WI38 (cell line): Measurements from ENCODE around the gene VWA5B2.

Experiments used
- H3K4me3 ChIP-seq: 2 replicates; pipeline ENCODE4 v1.5.1; 2011; ENCODE audit warnings: low read depth, mild to moderate bottlenecking, control low read depth, low read length
- TF ChIP-seq, protein P1 (sequence below): IDR thresholded peaks from 2 replicates; pipeline ENCODE4 v1.5.1; 2012; ENCODE audit warnings: low read depth, mild to moderate bottlenecking, control low read depth, low read length

VWA5B2 gene

GRCh38 chr3:184186184-184186901 lies 43.0 kb upstream of the VWA5B2 start, which contains the start of gene ABCF3:
ABCF3 (plus strand) TSS chr3:184186199; CDS start chr3:184186208, 9 bp downstream.
- TF ChIP-seq, protein P1, sequence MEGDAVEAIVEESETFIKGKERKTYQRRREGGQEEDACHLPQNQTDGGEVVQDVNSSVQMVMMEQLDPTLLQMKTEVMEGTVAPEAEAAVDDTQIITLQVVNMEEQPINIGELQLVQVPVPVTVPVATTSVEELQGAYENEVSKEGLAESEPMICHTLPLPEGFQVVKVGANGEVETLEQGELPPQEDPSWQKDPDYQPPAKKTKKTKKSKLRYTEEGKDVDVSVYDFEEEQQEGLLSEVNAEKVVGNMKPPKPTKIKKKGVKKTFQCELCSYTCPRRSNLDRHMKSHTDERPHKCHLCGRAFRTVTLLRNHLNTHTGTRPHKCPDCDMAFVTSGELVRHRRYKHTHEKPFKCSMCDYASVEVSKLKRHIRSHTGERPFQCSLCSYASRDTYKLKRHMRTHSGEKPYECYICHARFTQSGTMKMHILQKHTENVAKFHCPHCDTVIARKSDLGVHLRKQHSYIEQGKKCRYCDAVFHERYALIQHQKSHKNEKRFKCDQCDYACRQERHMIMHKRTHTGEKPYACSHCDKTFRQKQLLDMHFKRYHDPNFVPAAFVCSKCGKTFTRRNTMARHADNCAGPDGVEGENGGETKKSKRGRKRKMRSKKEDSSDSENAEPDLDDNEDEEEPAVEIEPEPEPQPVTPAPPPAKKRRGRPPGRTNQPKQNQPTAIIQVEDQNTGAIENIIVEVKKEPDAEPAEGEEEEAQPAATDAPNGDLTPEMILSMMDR = no peak
- peak within 1 kb of the TSS; percentile 76 for H3K4me3 ChIP-seq

DNA sequence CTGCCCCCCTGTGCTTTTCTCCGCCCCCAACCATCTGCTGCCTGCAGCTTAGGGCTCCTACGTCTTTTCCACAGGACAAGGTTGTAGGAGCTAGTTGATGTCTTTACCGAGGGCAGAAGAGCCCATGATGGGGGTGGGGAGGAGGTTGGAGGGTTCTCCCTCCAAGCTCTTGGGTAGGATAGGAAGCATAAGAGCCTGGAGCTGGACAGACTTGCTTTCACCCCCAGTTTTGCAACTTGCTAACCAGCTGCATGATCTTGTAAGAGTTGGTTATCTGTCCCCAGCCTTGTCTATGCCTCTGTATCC lies 42.5 kb upstream of the VWA5B2 start:
- TF ChIP-seq, protein P1 = no peak
- H3K4me3 ChIP-seq = peak overlapping the region; percentile 76

DNA sequence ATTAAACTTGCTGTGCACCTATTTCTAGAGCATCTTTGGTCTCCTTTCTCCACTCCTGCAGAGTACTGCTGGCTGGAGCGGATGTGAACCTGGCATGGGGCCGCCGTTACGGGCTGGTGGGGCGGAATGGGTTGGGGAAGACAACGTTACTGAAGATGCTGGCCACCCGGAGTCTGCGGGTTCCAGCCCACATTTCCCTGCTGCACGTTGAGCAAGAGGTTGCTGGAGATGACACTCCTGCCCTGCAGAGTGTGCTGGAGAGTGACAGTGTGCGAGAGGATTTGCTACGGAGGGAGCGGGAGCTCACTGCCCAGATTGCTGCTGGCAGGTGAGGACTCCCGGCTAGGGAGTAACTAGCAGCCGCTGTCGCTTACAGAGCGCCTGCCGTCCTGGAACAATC lies 41.3 kb upstream of the VWA5B2 start:
- H3K4me3 ChIP-seq = no peak overlapping the region
- TF ChIP-seq, protein P1 = no peak

- no peak overlapping the region for H3K4me3 ChIP-seq
- TF ChIP-seq, protein P1 = no peak
Measured at GRCh38 chr3:184189421-184189820, 40.0 kb upstream of the VWA5B2 start.

- TF ChIP-seq, protein P1 = no peak
- H3K4me3 ChIP-seq = no peak overlapping the region
Measured at GRCh38 chr3:184192889-184193288, 36.5 kb upstream of the VWA5B2 start.

- TF ChIP-seq, protein P1 = no peak
- no peak overlapping the region for H3K4me3 ChIP-seq
Measured at GRCh38 chr3:184193991-184194539, 35.3 kb upstream of the VWA5B2 start.

- H3K4me3 ChIP-seq = no peak overlapping the region
- TF ChIP-seq, protein P1 = no peak
Measured at GRCh38 chr3:184196536-184196935, 32.8 kb upstream of the VWA5B2 start.
